NB4 (cell line): ENCODE results near the gene PRUNE2.

ENCODE experiments used
- DNase-seq: peaks from one replicate; pipeline ENCODE4 v3.0.0; 2010; ENCODE audit warnings: low read depth
- H3K4me3 ChIP-seq: one replicate; pipeline ENCODE4 v1.5.1; 2011; ENCODE audit warnings: mild to moderate bottlenecking, low read depth, low read length, moderate library complexity
- CTCF ChIP-seq: IDR thresholded peaks from one replicate; pipeline ENCODE4 v1.5.1; 2012; ENCODE audit warnings: low read depth, low read length
- MAX ChIP-seq: IDR thresholded peaks from 2 replicates; pipeline ENCODE4 v1.6.1; 2011; ENCODE audit warnings: low read depth, low read length
- MYC ChIP-seq: IDR thresholded peaks from 2 replicates; pipeline ENCODE4 v1.6.1; 2011; ENCODE audit warnings: low read depth, low read length
- POLR2A ChIP-seq: IDR thresholded peaks from 2 replicates; pipeline ENCODE4 v1.6.1; 2011; ENCODE audit warnings: mild to moderate bottlenecking; ENCODE audit not compliant: insufficient read length; ENCODE audit errors: extremely low read depth

The PRUNE2 gene

GRCh38 chr9:76595645-76596044, 310.3 kb downstream of the PRUNE2 start:
- peak; percentile 73 for DNase-seq
- H3K4me3 ChIP-seq = peak overlapping the region; percentile 61
- TF ChIP-seq MYC = peak; percentile 47; the same call in 1 of the 2 replicates
- TF ChIP-seq CTCF = no peak
- no peak for TF ChIP-seq POLR2A
- TF ChIP-seq MAX = no peak

DNA sequence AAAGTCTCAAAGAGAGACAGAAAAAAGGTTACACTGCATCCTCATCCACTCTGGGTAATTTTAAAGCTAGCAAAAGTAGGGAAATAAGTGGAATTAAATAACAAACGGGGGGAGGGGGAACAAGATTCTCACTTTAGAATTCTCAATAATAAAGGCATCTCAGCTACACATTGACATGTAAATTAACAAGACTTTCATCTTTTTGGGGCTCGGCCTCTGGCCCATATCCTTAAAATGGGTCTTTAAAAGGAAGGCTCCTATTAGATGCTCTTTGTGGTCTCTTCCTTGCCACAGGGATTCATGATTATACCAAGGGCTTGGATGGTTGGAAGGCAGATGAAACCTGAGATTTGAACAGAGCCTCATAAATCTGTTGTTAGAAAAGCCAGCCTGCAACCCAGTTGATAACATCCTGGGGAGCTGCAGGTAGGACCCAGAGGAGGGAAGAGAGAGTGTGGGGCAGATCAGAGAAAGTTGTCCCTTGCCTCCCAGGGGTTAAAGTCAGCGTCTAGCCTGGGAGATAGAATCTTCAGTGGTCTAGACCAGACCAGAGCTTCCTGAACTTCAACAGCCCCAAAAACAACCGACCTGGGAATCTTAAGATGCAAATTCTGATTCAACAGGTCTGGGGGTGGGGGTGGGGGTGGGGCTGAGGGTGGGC, 311.0 kb downstream of the PRUNE2 start:
- DNase-seq = peak; percentile 56
- peak overlapping the region; percentile 61 for H3K4me3 ChIP-seq
- TF ChIP-seq MAX (no peak), POLR2A (no peak), CTCF (no peak), MYC (no peak)

DNA sequence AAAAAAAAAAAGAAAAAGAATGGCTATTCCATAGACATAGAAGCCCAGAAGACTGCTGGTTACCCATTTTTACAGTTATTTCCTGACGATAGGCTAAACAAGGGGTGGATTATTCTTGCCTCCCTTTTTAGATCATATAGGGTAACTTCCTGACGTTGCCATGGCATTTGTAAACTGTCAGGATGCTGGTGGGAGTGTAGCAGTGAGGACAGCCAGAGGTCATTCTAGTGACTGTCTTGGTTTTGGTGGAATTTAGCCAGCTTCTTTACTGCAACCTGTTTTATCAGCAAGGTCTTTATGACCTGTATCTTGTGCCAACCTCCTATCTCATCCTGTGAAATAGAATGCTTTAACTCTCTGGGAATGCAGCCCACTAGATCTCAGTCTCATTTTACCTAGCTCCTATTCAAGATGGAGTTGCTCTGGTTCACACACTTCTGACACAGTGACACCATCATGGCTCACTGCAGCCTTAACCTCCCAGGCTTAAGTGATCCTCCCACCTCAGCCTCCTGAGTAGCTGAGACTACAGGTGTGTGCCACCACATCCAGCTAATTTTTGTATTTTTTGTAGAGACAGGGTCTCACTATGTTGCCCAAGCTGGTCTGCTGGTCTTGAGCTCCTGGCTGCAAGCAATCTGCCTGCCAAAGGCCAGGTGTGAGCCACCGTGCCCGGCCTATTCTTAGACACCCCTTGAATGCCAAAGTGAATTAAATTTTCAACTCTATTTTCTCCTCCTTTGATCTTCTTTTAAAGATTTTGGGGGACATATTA, 311.8 kb downstream of the PRUNE2 start:
- DNase-seq = peak; percentile 64
- peak overlapping the region; percentile 61 for H3K4me3 ChIP-seq

- TF ChIP-seq POLR2A = no peak
- no peak for TF ChIP-seq MYC
- no peak for TF ChIP-seq CTCF
- TF ChIP-seq MAX = no peak
- DNase-seq = peak; percentile 71
- H3K4me3 ChIP-seq = peak overlapping the region; percentile 69
Observed at GRCh38 chr9:76592974-76593347, 313.0 kb downstream of the PRUNE2 start.

DNA sequence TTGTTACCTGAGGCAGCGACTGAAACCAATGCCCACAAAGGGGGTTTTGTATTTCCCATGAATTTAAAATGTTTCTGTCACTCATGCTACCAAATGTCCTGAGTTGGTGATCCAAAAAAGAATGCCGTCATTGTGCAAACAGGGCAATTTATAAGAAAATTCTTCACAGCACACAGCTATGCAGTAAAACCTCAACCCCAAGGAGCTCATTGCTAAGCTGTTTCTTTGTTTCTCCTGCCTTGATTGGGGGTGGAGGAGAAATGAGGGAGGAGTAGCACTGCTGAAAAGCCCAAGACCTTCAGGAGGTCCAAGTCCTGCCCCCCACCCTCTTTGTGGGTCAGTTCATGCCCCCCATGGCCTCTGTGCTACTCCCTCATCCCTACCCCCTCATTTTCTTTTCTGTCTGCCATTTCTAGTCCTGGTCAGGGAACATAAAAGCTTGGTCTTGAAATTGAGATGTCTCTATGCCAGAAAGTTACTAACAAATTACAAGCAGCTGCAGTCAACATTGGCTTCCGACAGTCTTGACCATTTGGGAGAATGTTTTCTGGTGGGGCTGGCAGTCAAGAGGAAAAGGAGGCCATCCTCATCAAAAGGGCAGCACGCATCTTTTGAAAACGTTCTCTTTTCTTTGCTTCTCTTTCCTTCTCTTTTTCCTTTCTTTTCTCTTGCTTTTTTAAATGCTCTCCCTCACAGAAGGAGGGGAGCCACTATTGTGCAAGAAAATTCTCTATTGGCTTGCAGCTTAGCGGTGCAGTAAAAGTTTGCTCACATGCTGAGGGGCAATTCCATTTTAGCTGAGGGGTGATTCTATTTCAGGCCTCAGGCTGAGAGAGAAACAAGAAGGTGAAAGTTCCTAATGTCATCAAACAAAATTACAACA, 313.6 kb downstream of the PRUNE2 start:
- H3K4me3 ChIP-seq = peak overlapping the region; percentile 69
- peak; percentile 39; the same call in 1 of the 2 replicates for TF ChIP-seq MYC
- no peak for TF ChIP-seq CTCF
- TF ChIP-seq POLR2A = peak; percentile 25
- TF ChIP-seq MAX = no peak
- peak; percentile 89 for DNase-seq
